Measurements from ENCODE around the gene GPR87.

GRCh38 chr3:151357463-151357850, 40.8 kb upstream of the GPR87 start:
- TF ChIP-seq CTCF (IDR thresholded peaks at IDR 0.05; ENCODE audit: insufficient read depth, low read depth, low read length) (no peak), EZH2 (IDR thresholded peaks at IDR 0.05; ENCODE audit: insufficient read depth, low read length) (no peak)

All from astrocyte (in vitro differentiated cells and primary cell).